ENCODE results near the gene MAP2K4.

GRCh38 chr17:12050646-12051225 lies 30.1 kb downstream of the MAP2K4 start:
- TF ChIP-seq EZH2 (IDR thresholded peaks at IDR 0.05) (no peak), POLR2AphosphoS5 (IDR thresholded peaks at IDR 0.05; ENCODE audit: borderline replicate concordance, low read depth, low read length) (no peak), FOXP2 (optimal IDR thresholded peaks at IDR 0.05; ENCODE audit: control extremely low read depth, extremely low read length, insufficient read depth) (no peak)

Measured in SK-N-MC (cell line).